Activated effector memory CD4-positive, alpha-beta T cell treated with Interleukin-2 at 50 U/mL for 16 hours (primary cell): Measurements from ENCODE around the gene KDM5D.
A peak's percentile ranks its signal among the peaks of the same experiment; 100 is the strongest.

Source experiments
- DNase-seq: peaks from one replicate; pipeline ENCODE4 v3.0.0-alpha.2; 2020

KDM5D gene

GRCh38 chrY:19744381-19745378 is at the start of gene KDM5D:
KDM5D (minus strand) TSS chrY:19744726; CDS start chrY:19744534, 192 bp downstream.
- DNase-seq, result peak; percentile 53

GRCh38 chrY:19768375-19768774 is 23.8 kb upstream of the KDM5D start:
- DNase-seq, result no peak

- DNase-seq, result no peak
These were observed 1.2 kb downstream of the KDM5D start for GRCh38 chrY:19743331-19743730.

DNA sequence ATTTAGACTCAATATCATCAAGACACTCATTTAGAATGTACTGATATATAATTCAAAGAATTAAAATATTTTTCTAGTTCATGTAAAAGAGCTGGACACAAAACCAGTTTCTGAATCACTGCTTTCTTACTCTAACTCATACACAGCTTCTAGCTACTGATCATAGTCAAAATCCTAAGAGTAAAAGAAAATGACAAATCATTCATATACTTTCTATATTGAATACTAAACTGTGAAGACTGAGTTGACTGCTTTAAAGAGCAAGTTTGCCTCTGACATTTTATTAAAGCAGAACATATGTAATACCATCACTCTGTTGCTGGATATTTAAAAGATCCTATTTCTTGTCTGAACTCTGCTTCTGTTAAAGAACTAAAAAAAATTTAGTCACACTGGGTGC is 2.4 kb downstream of the KDM5D start:
- no peak for DNase-seq

- no peak for DNase-seq
These were observed 10.1 kb downstream of the KDM5D start for GRCh38 chrY:19734425-19734824.

- no peak for DNase-seq
These were observed 26.6 kb downstream of the KDM5D start for GRCh38 chrY:19717950-19718349.

DNA sequence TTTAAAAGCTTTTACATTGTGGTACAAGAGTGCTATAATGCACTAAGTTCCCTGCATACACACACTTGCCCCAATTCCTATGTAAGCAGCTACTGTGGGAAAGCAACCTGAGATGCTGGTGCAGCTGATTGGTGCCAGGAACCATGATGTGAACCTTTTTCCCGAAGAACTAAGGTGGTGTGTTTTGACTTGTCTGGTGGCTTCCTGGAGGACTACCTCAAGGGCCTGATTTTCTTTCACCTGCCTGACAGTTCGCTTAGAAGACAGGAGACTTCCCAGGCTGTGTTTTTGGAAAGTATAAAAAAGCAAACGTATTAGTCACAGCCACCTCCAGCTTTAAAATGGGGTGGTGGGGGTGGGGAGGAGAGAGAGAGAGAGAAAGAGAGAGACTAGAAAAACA is 27.4 kb downstream of the KDM5D start:
- no peak for DNase-seq

GRCh38 chrY:19715226-19715625 is 29.3 kb downstream of the KDM5D start:
- no peak for DNase-seq

DNA sequence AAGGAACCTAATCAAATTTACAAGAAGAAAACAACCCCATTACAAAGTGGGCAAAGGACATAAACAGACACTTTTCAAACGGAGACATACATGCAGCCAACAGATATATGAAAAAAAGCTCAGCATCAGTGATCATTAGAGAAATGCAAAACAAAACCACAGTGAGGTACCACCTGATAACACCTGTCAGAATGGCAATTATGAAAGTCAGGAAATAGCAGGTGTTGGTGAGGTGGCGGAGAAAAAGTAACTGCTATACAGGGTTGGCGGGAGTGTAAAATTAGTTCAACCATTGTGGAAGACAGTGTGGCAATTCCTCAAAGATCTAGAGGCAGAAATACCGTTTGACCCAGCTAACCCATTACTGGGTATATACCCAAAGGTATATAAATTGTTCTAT is 31.1 kb downstream of the KDM5D start:
- DNase-seq, result no peak

DNA sequence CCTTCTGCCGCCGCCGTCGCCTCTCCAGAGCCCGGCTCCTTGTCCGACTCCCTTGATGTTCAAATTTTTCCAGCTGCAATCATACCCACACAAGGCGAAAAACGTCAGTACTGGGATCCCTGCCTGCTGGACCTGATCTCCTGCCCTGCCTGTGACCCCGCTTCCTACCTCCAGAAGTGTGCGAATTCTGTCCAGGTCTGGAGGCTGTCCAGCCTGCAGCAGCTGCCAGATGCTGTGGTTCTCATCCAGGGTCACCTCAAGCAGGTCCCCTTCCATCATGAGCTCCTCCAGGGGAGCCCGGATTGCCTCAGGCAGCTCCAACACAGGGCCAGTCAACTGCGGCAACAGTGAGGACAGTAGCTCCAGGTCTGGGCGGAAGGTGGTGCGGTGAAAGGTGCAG is 38.3 kb downstream of the KDM5D start:
- DNase-seq, result no peak

GRCh38 chrY:19698495-19698894 is 46.0 kb downstream of the KDM5D start:
- no peak for DNase-seq

- DNase-seq, result no peak
These were observed 63.7 kb downstream of the KDM5D start for GRCh38 chrY:19680821-19681220.
